ENCODE measurements around the gene ITGA6.
"Not testable (repeated sequence)": the region's sequence is repeated elsewhere in the genome, so short reads cannot be mapped to it uniquely, and the experiment has no call there.

Gene ITGA6

GRCh38 chr2:172533687-172534086, 106.3 kb downstream of the ITGA6 start:
- no peak for DNase-seq

GRCh38 chr2:172535119-172535518, 107.7 kb downstream of the ITGA6 start:
- DNase-seq, result no peak

DNA sequence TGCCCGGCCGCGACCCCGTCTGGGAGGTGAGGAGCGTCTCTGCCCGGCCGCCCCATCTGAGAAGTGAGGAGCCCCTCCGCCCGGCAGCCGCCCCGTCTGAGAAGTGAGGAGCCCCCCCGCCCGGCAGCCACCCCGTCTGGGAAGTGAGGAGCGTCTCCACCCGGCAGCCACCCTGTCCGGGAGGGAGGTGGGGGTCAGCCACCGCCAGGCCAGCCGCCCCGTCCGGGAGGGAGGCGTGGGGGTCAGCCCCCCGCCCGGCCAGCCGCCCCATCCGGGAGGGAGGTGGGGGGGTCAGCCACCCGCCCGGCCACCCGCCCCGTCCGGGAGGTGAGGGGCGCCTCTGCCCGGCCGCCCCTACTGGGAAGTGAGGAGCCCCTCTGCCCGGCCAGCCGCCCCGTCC, 110.5 kb downstream of the ITGA6 start:
- not testable (repeated sequence) for DNase-seq

DNA sequence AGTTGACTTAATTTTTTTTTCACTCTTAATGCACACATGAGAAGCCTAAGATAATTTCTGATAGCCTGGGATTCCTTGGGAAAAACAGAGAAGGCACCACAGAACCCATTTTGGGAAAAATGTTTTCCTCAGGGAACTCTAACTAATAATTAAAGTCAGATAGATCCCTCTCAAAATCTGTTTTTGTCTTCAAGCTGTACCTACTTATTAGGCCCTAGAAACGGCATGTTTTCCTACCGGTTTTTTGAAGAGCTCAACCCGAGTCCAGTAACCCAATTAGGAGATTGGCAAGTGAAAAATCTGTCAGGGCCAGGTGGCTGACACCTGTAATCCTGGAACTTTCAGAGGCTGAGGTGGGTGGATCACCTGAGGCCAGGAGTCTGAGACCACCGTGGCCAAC, 112.4 kb downstream of the ITGA6 start:
- no peak for DNase-seq

DNA sequence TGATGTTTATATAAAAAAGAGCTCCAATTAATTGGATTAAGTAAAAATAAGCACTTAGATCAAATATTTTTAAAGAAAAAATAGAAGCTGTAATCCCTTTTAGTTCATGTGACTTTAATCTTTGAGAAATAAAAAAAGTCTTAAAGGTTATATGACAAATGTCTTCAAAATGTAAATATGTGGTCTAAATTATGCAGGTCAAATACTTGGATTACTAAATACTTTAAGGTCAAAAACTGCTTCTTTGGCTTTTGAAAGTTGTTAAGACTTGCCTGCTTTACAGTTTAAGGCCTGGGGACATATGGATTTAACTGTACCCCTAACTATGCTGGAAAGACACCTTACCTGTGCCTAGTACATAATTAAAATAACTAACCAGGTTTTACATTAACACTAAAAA, 113.0 kb downstream of the ITGA6 start:
- no peak for DNase-seq

- no peak for DNase-seq
Measured at GRCh38 chr2:172545408-172546075, 118.2 kb downstream of the ITGA6 start.

- DNase-seq, result no peak
Measured at GRCh38 chr2:172549131-172549530, 121.7 kb downstream of the ITGA6 start.

DNA sequence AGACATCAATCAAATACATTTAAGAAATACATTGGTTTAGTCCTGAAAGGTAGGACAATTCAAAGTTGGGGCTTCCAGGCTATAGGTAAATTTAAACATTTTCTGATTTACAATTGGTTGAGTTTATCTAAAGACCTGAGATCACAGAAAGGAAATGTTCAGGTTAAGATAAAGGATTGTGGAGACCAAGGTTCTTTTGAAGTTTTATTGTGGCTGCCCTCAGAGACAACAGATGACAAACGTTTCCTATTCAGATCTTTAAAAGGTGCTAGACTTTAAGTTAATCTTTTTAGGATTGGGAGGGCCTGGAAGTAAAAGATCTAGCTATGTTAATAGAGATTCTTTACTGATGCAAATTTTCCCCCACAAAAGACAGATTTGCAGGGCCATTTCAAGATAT, 122.4 kb downstream of the ITGA6 start:
- not testable (repeated sequence) for DNase-seq

- no peak for DNase-seq
Measured at GRCh38 chr2:172550419-172550818, 123.0 kb downstream of the ITGA6 start.

DNA sequence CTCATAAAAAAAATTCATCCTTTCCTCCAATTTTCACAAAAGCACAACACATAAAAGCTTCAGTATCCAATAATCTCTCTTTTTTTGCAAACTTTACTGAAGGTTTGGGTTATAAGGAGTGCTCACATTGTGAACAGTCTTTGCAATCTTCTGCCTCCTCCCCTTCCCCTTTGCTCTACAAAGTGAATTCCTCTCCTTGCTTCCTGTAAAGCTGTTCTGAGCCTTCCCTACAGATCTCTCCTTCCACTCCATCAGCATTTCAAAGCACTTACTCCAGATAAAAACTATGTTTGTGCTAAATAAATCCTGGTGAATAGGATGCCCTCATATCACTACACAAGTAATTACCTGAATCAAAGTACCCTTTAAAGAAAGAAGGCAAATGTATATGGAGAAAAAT, 123.9 kb downstream of the ITGA6 start:
- no peak for DNase-seq

- DNase-seq, result no peak
Measured at GRCh38 chr2:172552547-172553291, 125.3 kb downstream of the ITGA6 start.

- DNase-seq, result no peak
Measured at GRCh38 chr2:172554352-172555271, 127.2 kb downstream of the ITGA6 start.

GRCh38 chr2:172555272-172555521, 127.8 kb downstream of the ITGA6 start:
- no peak for DNase-seq

Measured in NCI-H1694 (cell line).